IMR-90 (cell line): Measurements from ENCODE around the gene CAST. TPM values are rescaled to one million over a fixed set of nuclear protein-coding genes. Genes with fewer than 3 reads are reported as not detected.

ENCODE experiments used
- ATAC-seq: fragments of 200-7000 bp; cut with Tn5 transposase; 2 replicates; pipeline ENCODE4 v1.9.1; 2020; ENCODE audit warnings: low read depth, mild to moderate bottlenecking, moderate library complexity
- BruUV-seq: library from RNA; stranded (reverse); fragments of 400-500 nt; replicated peaks from 2 replicates; lab custom pipeline; 2021; lab: Mats Ljungman, UMichigan
- CTCF ChIA-PET: fragments of 300-600 bp; formaldehyde crosslinking; extraction: SDS; loops from one replicate; lab custom pipeline; 2021; ENCODE audit warnings: antibody characterized with exemption; lab: Yijun Ruan, JAX
- POLR2A ChIA-PET: fragments of 300-600 bp; sonication (Branson Sonifier 250); formaldehyde crosslinking; loops from one replicate; lab custom pipeline; 2022; ENCODE audit warnings: antibody characterized with exemption; ENCODE audit not compliant: unreplicated experiment; lab: Charles Lee
- DNase-seq: peaks from one replicate; pipeline ENCODE4 v3.0.0; 2013
- H2AFZ ChIP-seq: replicated peaks from 2 replicates; pipeline ENCODE3; 2013; ENCODE audit warnings: low read length, mild to moderate bottlenecking; ENCODE audit not compliant: poor library complexity
- H2AK5ac ChIP-seq: 2 replicates; pipeline ENCODE4 v1.6.1; 2013; ENCODE audit warnings: low read depth, low read length, inconsistent platforms
- H2AK9ac ChIP-seq: replicated peaks from 2 replicates; pipeline ENCODE3; 2013; ENCODE audit warnings: mild to moderate bottlenecking, low read depth, low read length, moderate library complexity; ENCODE audit not compliant: poor library complexity
- H2BK120ac ChIP-seq: 2 replicates; pipeline ENCODE4 v1.6.1; 2013; ENCODE audit warnings: low read depth, low read length, inconsistent platforms
- H2BK15ac ChIP-seq: 3 replicates; pipeline ENCODE4 v1.6.1; 2013; ENCODE audit warnings: low read depth, low read length, inconsistent platforms
- H2BK20ac ChIP-seq: 2 replicates; pipeline ENCODE4 v1.6.1; 2013; ENCODE audit warnings: low read depth, mild to moderate bottlenecking, inconsistent platforms, low read length, moderate library complexity
- H2BK5ac ChIP-seq: 2 replicates; pipeline ENCODE4 v1.6.1; 2013; ENCODE audit warnings: mild to moderate bottlenecking, low read depth, low read length, inconsistent platforms; ENCODE audit not compliant: poor library complexity, severe bottlenecking
- H3K14ac ChIP-seq: replicated peaks from 2 replicates; pipeline ENCODE4 v1.6.1; 2013; ENCODE audit warnings: low read depth, low read length, inconsistent platforms
- H3K18ac ChIP-seq: 2 replicates; pipeline ENCODE4 v1.6.1; 2013; ENCODE audit warnings: low read depth, low read length, control low read depth
- H3K23ac ChIP-seq: 2 replicates; pipeline ENCODE4 v1.6.1; 2013; ENCODE audit warnings: low read depth, low read length, inconsistent platforms
- H3K27ac ChIP-seq: 2 replicates; pipeline ENCODE4 v1.5.1; 2013; ENCODE audit warnings: mild to moderate bottlenecking, control low read depth, low read length; ENCODE audit not compliant: insufficient read depth
- H3K27me3 ChIP-seq: 2 replicates; pipeline ENCODE4 v1.6.1; 2013; ENCODE audit warnings: low read length; ENCODE audit not compliant: control insufficient read depth, insufficient read depth
- H3K36me3 ChIP-seq: 2 replicates; pipeline ENCODE4 v1.6.1; 2013; ENCODE audit warnings: low read length, mixed read lengths; ENCODE audit not compliant: control insufficient read depth, insufficient read depth
- H3K4ac ChIP-seq: 2 replicates; pipeline ENCODE4 v1.6.1; 2013; ENCODE audit warnings: low read depth, low read length, inconsistent platforms
- H3K4me1 ChIP-seq: 2 replicates; pipeline ENCODE4 v1.6.1; 2013; ENCODE audit warnings: low read length, mixed read lengths; ENCODE audit not compliant: control insufficient read depth, insufficient read depth
- H3K4me2 ChIP-seq: 2 replicates; pipeline ENCODE4 v1.6.1; 2013; ENCODE audit warnings: low read depth, mild to moderate bottlenecking, control low read depth, low read length, moderate library complexity
- H3K4me3 ChIP-seq: 2 replicates; pipeline ENCODE4 v1.5.1; 2013; ENCODE audit warnings: low read depth, mild to moderate bottlenecking, control low read depth, low read length, moderate library complexity; ENCODE audit not compliant: insufficient read depth
- H3K56ac ChIP-seq: 2 replicates; pipeline ENCODE4 v1.6.1; 2013; ENCODE audit warnings: low read length, inconsistent platforms; ENCODE audit not compliant: insufficient read depth; ENCODE audit errors: extremely low read depth
- H3K79me1 ChIP-seq, 2 experiments: 2 replicates each; pipeline ENCODE4 v1.6.1; 2013; ENCODE audit warnings: low read length in 2 of 2, inconsistent platforms in 1 of 2, low read depth in 1 of 2
- H3K9ac ChIP-seq: 2 replicates; pipeline ENCODE4 v1.6.1; 2013; ENCODE audit warnings: low read depth, low read length, control low read depth
- H3K9me1 ChIP-seq: 2 replicates; pipeline ENCODE4 v1.6.1; 2013; ENCODE audit warnings: low read length, inconsistent platforms; ENCODE audit not compliant: insufficient read depth
- H3K9me3 ChIP-seq: 2 replicates; pipeline ENCODE4 v1.6.1; 2013; ENCODE audit warnings: low read length; ENCODE audit not compliant: control insufficient read depth, insufficient read depth
- H4K20me1 ChIP-seq: 2 replicates; pipeline ENCODE4 v1.6.1; 2013; ENCODE audit warnings: low read length, inconsistent platforms; ENCODE audit not compliant: insufficient read depth
- H4K5ac ChIP-seq: 2 replicates; pipeline ENCODE4 v1.6.1; 2013; ENCODE audit warnings: mild to moderate bottlenecking, low read depth, low read length, control low read depth
- H4K8ac ChIP-seq, 2 experiments: 2 replicates each; pipeline ENCODE4 v1.6.1; 2013; ENCODE audit warnings: low read depth in 2 of 2, low read length in 2 of 2, control low read depth in 1 of 2, inconsistent platforms in 1 of 2
- H4K91ac ChIP-seq: 2 replicates; pipeline ENCODE4 v1.6.1; 2013; ENCODE audit warnings: low read depth, low read length, inconsistent platforms; ENCODE audit not compliant: insufficient read depth
- BHLHE40 ChIP-seq: fragments of 150-350 bp; IDR thresholded peaks from 2 replicates; pipeline ENCODE4 v1.6.1; 2016; ENCODE audit warnings: mild to moderate bottlenecking, low read depth, low read length
- CEBPB ChIP-seq: IDR thresholded peaks from 2 replicates; pipeline ENCODE4 v1.6.1; 2012; ENCODE audit warnings: low read depth, low read length, improper control_type of control experiment
- CHD1 ChIP-seq: IDR thresholded peaks from 2 replicates; pipeline ENCODE4 v1.6.1; 2012; ENCODE audit warnings: low read depth, low read length, improper control_type of control experiment
- CTCF ChIP-seq: conservative IDR thresholded peaks from 2 replicates; pipeline ENCODE4 v1.5.1; 2012; ENCODE audit warnings: mild to moderate bottlenecking, low read depth, low read length, improper control_type of control experiment
- ELK1 ChIP-seq: fragments of 150-350 bp; IDR thresholded peaks from 2 replicates; pipeline ENCODE4 v1.6.1; 2016; ENCODE audit warnings: low read depth, mild to moderate bottlenecking, low read length, moderate library complexity, borderline replicate concordance
- FOS ChIP-seq: fragments of 150-350 bp; IDR thresholded peaks from 2 replicates; pipeline ENCODE4 v1.6.1; 2016; ENCODE audit warnings: low read depth, low read length
- MAZ ChIP-seq: IDR thresholded peaks from 2 replicates; pipeline ENCODE4 v1.6.1; 2012; ENCODE audit warnings: low read depth, mild to moderate bottlenecking, low read length, improper control_type of control experiment, moderate library complexity, borderline replicate concordance
- NFE2L2 ChIP-seq: fragments of 150-350 bp; IDR thresholded peaks from 2 replicates; pipeline ENCODE4 v1.6.1; 2016; ENCODE audit warnings: low read depth, mild to moderate bottlenecking, low read length
- POLR2A ChIP-seq: IDR thresholded peaks from 2 replicates; pipeline ENCODE4 v1.6.1; 2012; ENCODE audit warnings: mild to moderate bottlenecking, low read depth, low read length
- RAD21 ChIP-seq: IDR thresholded peaks from 2 replicates; pipeline ENCODE4 v1.6.1; 2012; ENCODE audit warnings: low read length, improper control_type of control experiment
- RCOR1 ChIP-seq: IDR thresholded peaks from 2 replicates; pipeline ENCODE4 v1.6.1; 2012; ENCODE audit warnings: mild to moderate bottlenecking, low read length, improper control_type of control experiment; ENCODE audit not compliant: insufficient replicate concordance
- SMC3 ChIP-seq: fragments of 150-350 bp; IDR thresholded peaks from 2 replicates; pipeline ENCODE4 v1.6.1; 2016; ENCODE audit warnings: low read depth, mild to moderate bottlenecking, antibody characterized with exemption, low read length, moderate library complexity
- USF2 ChIP-seq: fragments of 150-350 bp; IDR thresholded peaks from 2 replicates; pipeline ENCODE4 v1.6.1; 2017; ENCODE audit warnings: mild to moderate bottlenecking, antibody characterized with exemption, low read length, low read depth
- WGBS, 2 experiments: methylation state at CpG; one replicate each; pipeline versions ENCODE4 v1.1.5 to v1.1.7; 2013; ENCODE audit warnings: missing lambda C conversion rate in 2 of 2; ENCODE audit not compliant: insufficient read length in 1 of 2; ENCODE audit errors: extremely low coverage in 2 of 2; 5-methylcytosine and 5-hydroxymethylcytosine counted together
- dilution Hi-C: fragments of 300-500 bp; cut with HindIII; formaldehyde crosslinking; loops from one replicate; pipeline ENCODE4 v1.14.3; 2018; ENCODE audit warnings: low sequenced_read_pairs; ENCODE audit not compliant: unreplicated experiment
- in situ Hi-C: fragments of 300-500 bp; cut with MboI; formaldehyde crosslinking; loops from 3 replicates; pipeline ENCODE4 v1.14.3; 2019; ENCODE audit warnings: low sequenced_read_pairs, inconsistent platforms, mixed read lengths
- intact Hi-C: fragments of 100-400 bp; cut with micrococcal nuclease; formaldehyde crosslinking; loops from 2 replicates; pipeline ENCODE4 v1.10.0; 2022
- polyA plus RNA-seq, 3 experiments: library from polyadenylated mRNA; depleted of rRNA; stranded (reverse); fragments of >200 nt; gene quantifications; 2 replicates each; pipeline ENCODE4 v1.2.3, GENCODE V29; 2012; ENCODE audit warnings: low replicate concordance in 1 of 3
- total RNA-seq: library from RNA; depleted of rRNA; stranded (reverse); fragments of >200 nt; gene quantifications from 2 replicates; pipeline ENCODE4 v1.2.3, GENCODE V29; 2012

Gene CAST
- total and polyA plus RNA-seq, 2 of the 4 experiments (the other 2 are of a cell fraction) = 91.3 to 128 TPM

GRCh38 chr5:96627792-96628398 lies 34.3 kb upstream of the CAST start (continued):
- TF ChIP-seq POLR2A = no peak

GRCh38 chr5:96628406-96628805 lies 33.8 kb upstream of the CAST start:
- Histone ChIP-seq H3K56ac (no peak overlapping the region), H2AK9ac (no peak overlapping the region), H3K4me3 (no peak overlapping the region), H4K8ac (0 out of 4 replicates have a peak overlapping the region, but pooled peaks of 1 of the 2 experiments have one; percentile 8), H2AK5ac (peak overlapping the region; percentile 33; the same call in 1 of the 2 replicates), H3K4me2 (no peak overlapping the region), H3K27me3 (no peaks in the 10 kb centered on the region), H3K36me3 (no peaks in the 10 kb centered on the region), H3K27ac (no peak overlapping the region), H2BK15ac (no peak overlapping the region), H3K14ac (0 out of 2 replicates have a peak overlapping the region, but pooled peaks have one; percentile 14), H2BK20ac (no peak overlapping the region), H3K9me3 (no peaks in the 10 kb centered on the region), H2BK120ac (no peak overlapping the region), H2AFZ (no peak overlapping the region), H3K79me1 (no peaks in the 10 kb centered on the region), H4K91ac (no peak overlapping the region), H3K9me1 (peaks cover 10% of the 10 kb centered on the region; the same call in 1 of the 2 replicates), H2BK5ac (peak overlapping the region; percentile 16), H4K20me1 (no peaks in the 10 kb centered on the region), H3K18ac (peak overlapping the region; percentile 20; the same call in 1 of the 2 replicates), H3K4me1 (peaks cover 18% of the 10 kb centered on the region; the same call in 1 of the 2 replicates), H3K4ac (no peak overlapping the region), H3K23ac (no peak overlapping the region), H4K5ac (no peak overlapping the region), H3K9ac (no peak overlapping the region)
- no CpG with 5 or more reads among the region's 3 CpGs for WGBS, 2 experiments
- POLR2A ChIA-PET = no interaction called here
- CTCF ChIA-PET = interaction anchor here (0.5 kb wide), 1 partner anchor 85 kb away, joined by 3 read pairs; no protein-coding TSS in a partner anchor
- DNase-seq (no peak), ATAC-seq (no peak)
- no TSS peak for BruUV-seq
- intact Hi-C loops (loop anchor here (5.0 kb wide), 2 partner anchors 34 to 534 kb away; partner anchors contain the start of gene CAST), dilution Hi-C loops (no loop called here), in situ Hi-C loops (no loop called here)
- no peak for TF ChIP-seq FOS
- TF ChIP-seq CEBPB = no peak
- TF ChIP-seq NFE2L2 = no peak
- no peak for TF ChIP-seq RAD21
- no peak for TF ChIP-seq CTCF
- no peak for TF ChIP-seq USF2
- no peak for TF ChIP-seq MAZ
- TF ChIP-seq RCOR1 = no peak
- no peak for TF ChIP-seq ELK1
- no peak for TF ChIP-seq POLR2A
- no peak for TF ChIP-seq BHLHE40
- TF ChIP-seq CHD1 = no peak
- TF ChIP-seq SMC3 = no peak
